Colonic mucosa (tissue), 4 donors: ENCODE measurements around the gene TCIRG1. TPM values are rescaled to one million over a fixed set of nuclear protein-coding genes. Genes with fewer than 3 reads are reported as not detected.

ENCODE experiments used
- DNase-seq: peaks from one replicate; pipeline ENCODE4 v3.0.0-alpha.2; 2020
- H3K27ac ChIP-seq: fragments of 200-600 bp; one replicate; pipeline ENCODE4 v1.8.0; 2021
- H3K27me3 ChIP-seq: fragments of 200-600 bp; one replicate; pipeline ENCODE4 v1.8.0; 2021
- H3K36me3 ChIP-seq: fragments of 200-600 bp; one replicate; pipeline ENCODE4 v1.8.0; 2021
- H3K4me1 ChIP-seq: fragments of 200-600 bp; one replicate; pipeline ENCODE4 v1.8.0; 2021; ENCODE audit warnings: mild to moderate bottlenecking
- H3K4me3 ChIP-seq: fragments of 200-600 bp; one replicate; pipeline ENCODE4 v1.8.0; 2021
- H3K9ac ChIP-seq, 2 donors: one replicate each; pipeline ENCODE4 v1.7.0; 2013; ENCODE audit warnings: control low read depth in 2 of 2, low read depth in 2 of 2, low read length in 2 of 2
- H3K9me3 ChIP-seq: fragments of 200-600 bp; one replicate; pipeline ENCODE4 v1.8.0; 2021
- CTCF ChIP-seq: fragments of 200-600 bp; IDR thresholded peaks from one replicate; pipeline ENCODE4 v1.8.0; 2022; ENCODE audit warnings: antibody characterized with exemption, mild to moderate bottlenecking
- intact Hi-C: fragments of 100-400 bp; cut with DNase I; formaldehyde crosslinking; loops from one replicate; pipeline ENCODE4 v1.14.1; 2022
- total RNA-seq, 2 donors: library from RNA; stranded (reverse); fragmentation: NEBNext Ultra II Directional in 1 of 2; extraction: Animal tissue kit (Norgen Biotek cat#: 25700) in 1 of 2; gene quantifications; one replicate each; pipeline ENCODE4 v1.2.1, GENCODE V29; 2021
- donor health status: healthy.
- donor health status: DM: no; HTN: no; CAD: no.
- donor health status: DM: no; HTN: no; CAD: no.

TCIRG1 gene
- total RNA-seq, 2 donors from 2014 or later: 133 to 246 TPM

GRCh38 chr11:67996051-67996450 lies 42.8 kb upstream of the TCIRG1 start:
- H3K4me3 ChIP-seq: no peak overlapping the region
- H3K9me3 ChIP-seq: no peaks in the 10 kb centered on the region
- no peaks in the 10 kb centered on the region for H3K27me3 ChIP-seq
- intact Hi-C loops: no loop called here
- H3K36me3 ChIP-seq: no peaks in the 10 kb centered on the region
- H3K4me1 ChIP-seq: peaks cover 10% of the 10 kb centered on the region
- no peak for DNase-seq
- TF ChIP-seq CTCF: no peak
- H3K9ac ChIP-seq: no peak overlapping the region
- H3K27ac ChIP-seq: no peak overlapping the region

- H3K27ac ChIP-seq: peak overlapping the region; percentile 77
- no peaks in the 10 kb centered on the region for H3K36me3 ChIP-seq
- H3K9me3 ChIP-seq: no peaks in the 10 kb centered on the region
- peaks cover 10% of the 10 kb centered on the region for H3K4me1 ChIP-seq
- DNase-seq: peak; percentile 96
- intact Hi-C loops: no loop called here
- H3K9ac ChIP-seq: no peak overlapping the region
- H3K27me3 ChIP-seq: no peaks in the 10 kb centered on the region
- H3K4me3 ChIP-seq: peak overlapping the region; percentile 31
- no peak for TF ChIP-seq CTCF
Observed at GRCh38 chr11:67996622-67997474, 42.0 kb upstream of the TCIRG1 start.

- DNase-seq: no peak
- H3K9ac ChIP-seq: peak overlapping the region in 1 of 2 donors; percentile 24
- H3K4me1 ChIP-seq: peaks cover 10% of the 10 kb centered on the region
- no peak for TF ChIP-seq CTCF
- no peak overlapping the region for H3K4me3 ChIP-seq
- intact Hi-C loops: no loop called here
- H3K36me3 ChIP-seq: no peaks in the 10 kb centered on the region
- H3K27me3 ChIP-seq: no peaks in the 10 kb centered on the region
- no peaks in the 10 kb centered on the region for H3K9me3 ChIP-seq
- peak overlapping the region; percentile 77 for H3K27ac ChIP-seq
Observed at GRCh38 chr11:67997475-67997921, 41.3 kb upstream of the TCIRG1 start.

- DNase-seq: no peak
- intact Hi-C loops: no loop called here
- H3K9ac ChIP-seq: no peak overlapping the region
- H3K27ac ChIP-seq: peak overlapping the region; percentile 77
- H3K27me3 ChIP-seq: no peaks in the 10 kb centered on the region
- H3K4me3 ChIP-seq: no peak overlapping the region
- no peaks in the 10 kb centered on the region for H3K9me3 ChIP-seq
- TF ChIP-seq CTCF: no peak
- no peaks in the 10 kb centered on the region for H3K36me3 ChIP-seq
- peaks cover 10% of the 10 kb centered on the region for H3K4me1 ChIP-seq
Observed at GRCh38 chr11:67998150-67999045, 40.4 kb upstream of the TCIRG1 start.

GRCh38 chr11:67999201-67999629 lies 39.6 kb upstream of the TCIRG1 start:
- Histone ChIP-seq H3K4me3 (no peak overlapping the region), H3K9ac (no peak overlapping the region), H3K4me1 (peaks cover 10% of the 10 kb centered on the region), H3K9me3 (no peaks in the 10 kb centered on the region), H3K36me3 (no peaks in the 10 kb centered on the region), H3K27ac (no peak overlapping the region), H3K27me3 (no peaks in the 10 kb centered on the region)
- intact Hi-C loops: no loop called here
- no peak for TF ChIP-seq CTCF
- DNase-seq: no peak
